CD4-positive, alpha-beta memory T cell (primary cell): ENCODE data around the gene SMS. TPM values are rescaled to one million over a fixed set of nuclear protein-coding genes. Genes with fewer than 3 reads are reported as not detected.

Experiments
- CTCF ChIA-PET: fragments of 350-600 bp; sonication (Branson Sonifier 250); formaldehyde crosslinking; loops from one replicate; lab custom pipeline; 2021; ENCODE audit warnings: inconsistent platforms; ENCODE audit not compliant: partially characterized antibody; lab: Charles Lee
- POLR2A ChIA-PET: fragments of 350-600 bp; sonication (Branson Sonifier 250); formaldehyde crosslinking; loops from one replicate; lab custom pipeline; 2021; ENCODE audit not compliant: partially characterized antibody; lab: Charles Lee
- DNase-seq, 5 donors: peaks; one replicate each; pipeline versions ENCODE4 v3.0.0 to v3.0.0-alpha.2; 2020 to 2022; ENCODE audit warnings: mixed read lengths in 1 of 5
- H3K27ac ChIP-seq: one replicate; pipeline ENCODE4 v1.7.0; 2013; ENCODE audit warnings: low read depth, low read length
- H3K27me3 ChIP-seq: 2 replicates; pipeline ENCODE4 v1.7.0; 2013; ENCODE audit warnings: mild to moderate bottlenecking, low read length, moderate library complexity; ENCODE audit not compliant: insufficient read depth
- H3K36me3 ChIP-seq: 2 replicates; pipeline ENCODE4 v1.7.0; 2013; ENCODE audit warnings: mild to moderate bottlenecking, low read length, moderate library complexity; ENCODE audit not compliant: insufficient read depth
- H3K4me1 ChIP-seq: 2 replicates; pipeline ENCODE4 v1.7.0; 2013; ENCODE audit warnings: mild to moderate bottlenecking, low read length, moderate library complexity; ENCODE audit not compliant: insufficient read depth
- H3K4me3 ChIP-seq, 2 donors: one replicate each; pipeline ENCODE4 v1.7.0; 2013; ENCODE audit warnings: low read length in 2 of 2, mild to moderate bottlenecking in 1 of 2
- H3K9me3 ChIP-seq, 2 donors: one replicate each; pipeline ENCODE4 v1.7.0; 2013; ENCODE audit warnings: low read length in 2 of 2, control low read depth in 1 of 2; ENCODE audit not compliant: control insufficient read depth in 1 of 2
- H3K27ac Mint-ChIP-seq, 7 donors: one replicate each; pipeline ENCODE4 v1.8.0; 2020 to 2021; ENCODE audit warnings: mixed read lengths in 7 of 7, mild to moderate bottlenecking in 6 of 7, inconsistent platforms in 3 of 7, moderate library complexity in 3 of 7
- H3K27me3 Mint-ChIP-seq, 2 donors: one replicate each; pipeline ENCODE4 v1.8.0; 2020 to 2021; ENCODE audit warnings: mixed read lengths in 2 of 2
- H3K36me3 Mint-ChIP-seq, 2 donors: one replicate each; pipeline ENCODE4 v1.8.0; 2020 to 2021; ENCODE audit warnings: mixed read lengths in 2 of 2, inconsistent platforms in 1 of 2, mild to moderate bottlenecking in 1 of 2
- H3K4me1 Mint-ChIP-seq, 4 donors: one replicate each; pipeline ENCODE4 v1.8.0; 2020 to 2021; ENCODE audit warnings: mixed read lengths in 4 of 4, mild to moderate bottlenecking in 1 of 4
- H3K4me3 Mint-ChIP-seq, 8 donors: one replicate each; pipeline ENCODE4 v1.8.0; 2020 to 2021; ENCODE audit warnings: mixed read lengths in 8 of 8, mild to moderate bottlenecking in 7 of 8, moderate library complexity in 6 of 8, inconsistent platforms in 3 of 8
- H3K9me3 Mint-ChIP-seq, 8 donors: one replicate each; pipeline ENCODE4 v1.8.0; 2020 to 2021; ENCODE audit warnings: mixed read lengths in 8 of 8, mild to moderate bottlenecking in 5 of 8, inconsistent platforms in 3 of 8, moderate library complexity in 1 of 8
- intact Hi-C: fragments of 100-400 bp; cut with micrococcal nuclease; formaldehyde crosslinking; loops from one replicate; pipeline ENCODE4 v1.15.1; 2023
- polyA plus RNA-seq, 2 donors: library from polyadenylated mRNA; unstranded; fragments of 300-500 nt; fragmentation: Illumina TruSeq; gene quantifications; one replicate each; pipeline ENCODE4 v1.2.3, GENCODE V29; 2021
- total RNA-seq, 2 experiments: library from RNA; stranded (reverse); gene quantifications; one replicate each; pipeline ENCODE4 v1.2.3, GENCODE V29; 2021

Gene SMS
- total RNA-seq (10 to 100 TPM; 28.0 to 29.7 TPM), polyA plus RNA-seq (10 to 100 TPM; 49.9 to 74.7 TPM)

GRCh38 chrX:21940356-21940829 lies at the start of gene SMS:
TSS of gene SMS (plus strand) at chrX:21940709. CDS start at chrX:21940825, 116 bp downstream.
- peaks cover 0 to 5% of the 10 kb centered on the region in 2 donors for H3K36me3 Mint-ChIP-seq
- no peaks in the 10 kb centered on the region for H3K27me3 ChIP-seq
- peak within 1 kb of the TSS; percentile 68 to 93 (median 92) for H3K27ac Mint-ChIP-seq
- peak within 1 kb of the TSS in 1 of 2 donors; percentile 35 for H3K4me3 ChIP-seq
- DNase-seq = peak; percentile 21 to 44 (median 26)
- POLR2A ChIA-PET = interaction anchor here (1.4 kb wide), 1 partner anchor 33 kb away, joined by 4 read pairs; no protein-coding TSS in a partner anchor
- no peaks in the 10 kb centered on the region for H3K27me3 Mint-ChIP-seq
- H3K4me3 Mint-ChIP-seq = peak within 1 kb of the TSS; percentile 90 to 94 (median 91)
- H3K36me3 ChIP-seq = no peaks in the 10 kb centered on the region
- no peaks in the 10 kb centered on the region for H3K9me3 ChIP-seq
- peaks cover 12 to 24% (median 19%) of the 10 kb centered on the region in 4 donors for H3K4me1 Mint-ChIP-seq
- H3K9me3 Mint-ChIP-seq = no peaks in the 10 kb centered on the region
- intact Hi-C loops = loop anchor here (1.0 kb wide), 1 partner anchor 101 kb away; the partner anchor contains the start of gene MBTPS2
- peaks cover 20% of the 10 kb centered on the region for H3K4me1 ChIP-seq
- CTCF ChIA-PET = no interaction called here
- peak within 1 kb of the TSS; percentile 47 for H3K27ac ChIP-seq

- POLR2A ChIA-PET = interaction anchor here (0.9 kb wide), 1 partner anchor 31 kb away, joined by 3 read pairs; no protein-coding TSS in a partner anchor
- Histone ChIP-seq H3K27me3 (no peaks in the 10 kb centered on the region), H3K4me1 (no peaks in the 10 kb centered on the region), H3K4me3 (no peak overlapping the region), H3K9me3 (no peaks in the 10 kb centered on the region), H3K36me3 (no peaks in the 10 kb centered on the region), H3K27ac (no peak overlapping the region)
- H3K27ac Mint-ChIP-seq = no peak overlapping the region
- no peak for DNase-seq
- H3K4me1 Mint-ChIP-seq = no peaks in the 10 kb centered on the region
- intact Hi-C loops = no loop called here
- H3K27me3 Mint-ChIP-seq = no peaks in the 10 kb centered on the region
- CTCF ChIA-PET = no interaction called here
- no peak overlapping the region for H3K4me3 Mint-ChIP-seq
- H3K36me3 Mint-ChIP-seq = peaks cover 2 to 10% of the 10 kb centered on the region in 2 donors
- H3K9me3 Mint-ChIP-seq = no peaks in the 10 kb centered on the region
Observed at GRCh38 chrX:21905313-21905712, 35.2 kb upstream of the SMS start.

GRCh38 chrX:21905953-21906352 lies 34.6 kb upstream of the SMS start:
- Mint-ChIP-seq H3K9me3 (no peaks in the 10 kb centered on the region), H3K4me1 (no peaks in the 10 kb centered on the region)
- intact Hi-C loops = no loop called here

GRCh38 chrX:21907260-21907659 lies 33.2 kb upstream of the SMS start:
- intact Hi-C loops = no loop called here
- H3K4me3 ChIP-seq = no peak overlapping the region
- POLR2A ChIA-PET = no interaction called here

More at GRCh38 chrX:21905953-21906352, 34.6 kb upstream of the SMS start:
- H3K36me3 ChIP-seq = no peaks in the 10 kb centered on the region
- H3K27me3 ChIP-seq = no peaks in the 10 kb centered on the region
- H3K4me1 ChIP-seq = no peaks in the 10 kb centered on the region
- H3K9me3 ChIP-seq = no peaks in the 10 kb centered on the region
- Mint-ChIP-seq H3K27me3 (no peaks in the 10 kb centered on the region), H3K36me3 (peaks cover 2 to 10% of the 10 kb centered on the region in 2 donors), H3K27ac (no peak overlapping the region), H3K4me3 (no peak overlapping the region)
- ChIA-PET CTCF (no interaction called here), POLR2A (interaction anchor here (0.9 kb wide), 1 partner anchor 31 kb away, joined by 3 read pairs; no protein-coding TSS in a partner anchor)
- no peak overlapping the region for H3K4me3 ChIP-seq
- no peak overlapping the region for H3K27ac ChIP-seq
- DNase-seq = no peak

GRCh38 chrX:21911481-21911880 lies 29.0 kb upstream of the SMS start:
- no peaks in the 10 kb centered on the region for H3K9me3 Mint-ChIP-seq
- intact Hi-C loops = no loop called here
- no peaks in the 10 kb centered on the region for H3K36me3 Mint-ChIP-seq

More at GRCh38 chrX:21907260-21907659, 33.2 kb upstream of the SMS start:
- CTCF ChIA-PET = no interaction called here
- DNase-seq = no peak
- Mint-ChIP-seq H3K27me3 (no peaks in the 10 kb centered on the region), H3K4me1 (no peaks in the 10 kb centered on the region), H3K36me3 (peaks cover 2 to 10% of the 10 kb centered on the region in 2 donors), H3K9me3 (no peaks in the 10 kb centered on the region), H3K27ac (no peak overlapping the region), H3K4me3 (no peak overlapping the region)
- H3K4me1 ChIP-seq = no peaks in the 10 kb centered on the region
- no peaks in the 10 kb centered on the region for H3K9me3 ChIP-seq
- no peak overlapping the region for H3K27ac ChIP-seq
- no peaks in the 10 kb centered on the region for H3K27me3 ChIP-seq
- no peaks in the 10 kb centered on the region for H3K36me3 ChIP-seq

GRCh38 chrX:21912220-21912619 lies 28.3 kb upstream of the SMS start:
- Mint-ChIP-seq H3K27ac (no peak overlapping the region), H3K9me3 (no peaks in the 10 kb centered on the region), H3K36me3 (no peaks in the 10 kb centered on the region), H3K4me1 (no peaks in the 10 kb centered on the region), H3K27me3 (no peaks in the 10 kb centered on the region), H3K4me3 (no peak overlapping the region)
- no peaks in the 10 kb centered on the region for H3K27me3 ChIP-seq
- no peaks in the 10 kb centered on the region for H3K4me1 ChIP-seq
- no peaks in the 10 kb centered on the region for H3K36me3 ChIP-seq
- H3K4me3 ChIP-seq = no peak overlapping the region
- no peak for DNase-seq
- intact Hi-C loops = no loop called here
- no peaks in the 10 kb centered on the region for H3K9me3 ChIP-seq
- H3K27ac ChIP-seq = no peak overlapping the region
- ChIA-PET POLR2A (no interaction called here), CTCF (no interaction called here)

More at GRCh38 chrX:21911481-21911880, 29.0 kb upstream of the SMS start:
- no peaks in the 10 kb centered on the region for H3K27me3 Mint-ChIP-seq
- H3K27ac Mint-ChIP-seq = no peak overlapping the region
- Histone ChIP-seq H3K36me3 (no peaks in the 10 kb centered on the region), H3K27ac (no peak overlapping the region), H3K9me3 (no peaks in the 10 kb centered on the region), H3K4me3 (no peak overlapping the region), H3K27me3 (no peaks in the 10 kb centered on the region), H3K4me1 (no peaks in the 10 kb centered on the region)
- ChIA-PET POLR2A (no interaction called here), CTCF (no interaction called here)
- no peaks in the 10 kb centered on the region for H3K4me1 Mint-ChIP-seq
- no peak overlapping the region for H3K4me3 Mint-ChIP-seq
- no peak for DNase-seq

GRCh38 chrX:21912989-21913388 lies 27.5 kb upstream of the SMS start:
- no peak overlapping the region for H3K4me3 Mint-ChIP-seq

More at GRCh38 chrX:21912989-21913388, 27.5 kb upstream of the SMS start:
- no peaks in the 10 kb centered on the region for H3K9me3 Mint-ChIP-seq
- H3K9me3 ChIP-seq = no peaks in the 10 kb centered on the region
- H3K27me3 Mint-ChIP-seq = no peaks in the 10 kb centered on the region
- no peak overlapping the region for H3K4me3 ChIP-seq
- H3K4me1 ChIP-seq = no peaks in the 10 kb centered on the region
- POLR2A ChIA-PET = no interaction called here
- intact Hi-C loops = no loop called here
- no peaks in the 10 kb centered on the region for H3K36me3 Mint-ChIP-seq
- no peaks in the 10 kb centered on the region for H3K36me3 ChIP-seq
- DNase-seq = no peak
- H3K27me3 ChIP-seq = no peaks in the 10 kb centered on the region
- no peak overlapping the region for H3K27ac Mint-ChIP-seq
- H3K4me1 Mint-ChIP-seq = no peaks in the 10 kb centered on the region
- CTCF ChIA-PET = no interaction called here
- no peak overlapping the region for H3K27ac ChIP-seq
